ENCODE measurements around the gene ADAM8. TPM values are rescaled to one million over a fixed set of nuclear protein-coding genes. Genes with fewer than 3 reads are reported as not detected.
"Not testable (repeated sequence)": the region's sequence is repeated elsewhere in the genome, so short reads cannot be mapped to it uniquely, and the experiment has no call there.

ADAM8 gene
- polyA plus RNA-seq, 1 experiment = 0.77 TPM

- DNase-seq (ENCODE audit: low read depth) = no peak
- POLR2A ChIA-PET = no interaction called here
- Histone ChIP-seq H3K4me3 (ENCODE audit: low read depth, low read length) (no peak overlapping the region), H3K36me3 (ENCODE audit: control insufficient read depth, insufficient read depth, low read length) (no peaks in the 10 kb centered on the region; the same call in 1 of the 2 replicates), H3K27me3 (ENCODE audit: control insufficient read depth, insufficient read depth, low read length) (no peaks in the 10 kb centered on the region)
- CTCF ChIA-PET = no interaction called here
- no peak for TF ChIP-seq CTCF (IDR thresholded peaks at IDR 0.05; ENCODE audit: insufficient read depth, low read depth, low read length)
Observed at GRCh38 chr10:133268532-133268931, 8.1 kb downstream of the ADAM8 start.

- H3K27me3 ChIP-seq (ENCODE audit: control insufficient read depth, insufficient read depth, low read length) = no peaks in the 10 kb centered on the region
- no peak for DNase-seq (ENCODE audit: low read depth)
- no peaks in the 10 kb centered on the region; the same call in 1 of the 2 replicates for H3K36me3 ChIP-seq (ENCODE audit: control insufficient read depth, insufficient read depth, low read length)
- no peak for TF ChIP-seq CTCF (IDR thresholded peaks at IDR 0.05; ENCODE audit: insufficient read depth, low read depth, low read length)
- CTCF ChIA-PET = no interaction called here
- POLR2A ChIA-PET = no interaction called here
- H3K4me3 ChIP-seq (ENCODE audit: low read depth, low read length) = no peak overlapping the region
Observed at GRCh38 chr10:133267829-133268228, 8.8 kb downstream of the ADAM8 start.

DNA sequence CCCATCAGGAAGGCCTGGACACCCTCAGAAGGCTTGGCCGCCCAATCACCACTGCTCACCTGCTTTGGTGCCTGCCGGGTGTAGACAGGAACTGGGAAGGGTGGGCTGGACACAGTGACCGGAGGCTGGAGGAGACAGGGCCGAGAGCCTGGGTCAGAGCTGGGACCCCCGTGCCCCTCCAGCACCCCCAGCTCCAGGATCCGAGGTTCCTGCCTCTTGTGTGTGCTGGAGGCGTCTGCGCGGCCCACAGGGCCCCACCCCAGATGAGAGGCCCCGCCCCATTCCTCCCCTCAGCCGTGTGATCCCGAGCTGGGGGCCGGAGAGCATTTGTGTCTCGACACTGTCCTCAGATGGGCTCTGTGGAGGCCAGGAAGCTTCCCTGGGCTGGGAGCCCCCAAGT is 9.4 kb downstream of the ADAM8 start:
- CTCF ChIA-PET = no interaction called here

DNA sequence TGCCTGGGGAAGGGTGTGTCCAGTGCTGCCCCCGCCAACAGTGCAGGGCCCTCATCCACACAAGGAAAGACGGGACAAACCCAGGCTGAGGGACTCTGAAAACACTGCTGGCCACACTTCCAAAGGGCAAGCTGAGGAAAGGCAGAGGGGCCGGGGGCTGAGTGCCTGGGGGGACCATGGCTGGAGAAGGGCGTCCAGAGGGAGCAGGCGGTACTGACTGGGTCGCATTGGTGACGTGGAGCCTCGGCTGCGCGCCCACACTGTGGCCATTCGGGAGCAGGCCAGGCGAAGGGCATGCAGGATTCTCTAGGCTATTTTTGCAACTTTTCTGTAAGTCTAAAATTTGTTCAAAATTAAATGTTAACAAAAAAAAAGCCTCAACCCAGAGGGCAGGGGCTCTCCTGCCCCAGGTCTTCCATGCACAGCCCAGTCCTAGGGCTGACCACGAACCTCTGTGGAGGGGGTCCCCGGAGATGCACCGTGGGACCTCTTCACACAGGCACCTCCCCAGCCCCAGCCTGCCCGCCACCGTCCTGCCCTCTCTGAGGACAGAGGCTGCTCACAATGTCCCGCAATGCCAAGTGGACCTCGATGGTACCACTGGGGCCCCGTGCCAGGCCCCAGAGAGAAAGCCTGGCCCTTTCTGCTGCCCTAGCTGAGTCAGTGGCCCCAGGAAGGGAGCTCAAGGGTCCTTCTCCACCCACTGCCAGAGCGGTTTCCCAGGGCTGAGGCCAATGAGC is 10.4 kb downstream of the ADAM8 start:
- no peaks in the 10 kb centered on the region for H3K27me3 ChIP-seq (ENCODE audit: control insufficient read depth, insufficient read depth, low read length)
- H3K36me3 ChIP-seq (ENCODE audit: control insufficient read depth, insufficient read depth, low read length) = no peaks in the 10 kb centered on the region; the same call in 1 of the 2 replicates
- no peak for DNase-seq (ENCODE audit: low read depth)
- CTCF ChIA-PET = no interaction called here
- no peak for TF ChIP-seq CTCF (IDR thresholded peaks at IDR 0.05; ENCODE audit: insufficient read depth, low read depth, low read length)
- no peak overlapping the region for H3K4me3 ChIP-seq (ENCODE audit: low read depth, low read length)
- POLR2A ChIA-PET = no interaction called here

More for the DNA sequence above, 9.4 kb downstream of the ADAM8 start:
- no peaks in the 10 kb centered on the region; the same call in 1 of the 2 replicates for H3K36me3 ChIP-seq (ENCODE audit: control insufficient read depth, insufficient read depth, low read length)
- no peaks in the 10 kb centered on the region for H3K27me3 ChIP-seq (ENCODE audit: control insufficient read depth, insufficient read depth, low read length)
- DNase-seq (ENCODE audit: low read depth) = no peak
- H3K4me3 ChIP-seq (ENCODE audit: low read depth, low read length) = no peak overlapping the region
- POLR2A ChIA-PET = no interaction called here
- TF ChIP-seq CTCF (IDR thresholded peaks at IDR 0.05; ENCODE audit: insufficient read depth, low read depth, low read length) = no peak

GRCh38 chr10:133265052-133265451 is 11.6 kb downstream of the ADAM8 start:
- H3K27me3 ChIP-seq (ENCODE audit: control insufficient read depth, insufficient read depth, low read length); H3K4me3 ChIP-seq (ENCODE audit: low read depth, low read length); CTCF ChIA-PET; DNase-seq (ENCODE audit: low read depth); H3K36me3 ChIP-seq (ENCODE audit: control insufficient read depth, insufficient read depth, low read length); POLR2A ChIA-PET: not testable (repeated sequence)

DNA sequence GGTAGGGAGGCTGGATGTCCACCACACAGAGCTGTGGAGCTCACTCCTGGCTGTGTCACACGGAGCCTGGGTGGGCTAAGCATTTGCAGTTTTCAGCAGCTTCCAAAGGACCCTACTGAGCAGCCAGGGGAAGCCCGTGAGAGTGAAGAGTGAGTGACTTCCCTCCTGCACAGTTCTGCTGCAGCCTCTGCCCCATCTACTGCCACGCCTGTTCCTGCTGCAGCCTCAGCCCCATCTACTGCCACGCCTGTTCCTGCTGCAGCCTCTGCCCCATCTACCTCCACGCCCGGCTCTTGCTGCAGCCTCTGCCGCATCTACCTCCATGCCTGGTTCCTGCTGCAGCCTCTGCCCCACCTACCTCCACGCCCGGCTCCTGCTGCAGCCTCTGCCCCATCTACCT is 12.2 kb downstream of the ADAM8 start:
- ChIA-PET CTCF (no interaction called here), POLR2A (no interaction called here)

More for the DNA sequence above, 12.2 kb downstream of the ADAM8 start:
- no peaks in the 10 kb centered on the region for H3K36me3 ChIP-seq (ENCODE audit: control insufficient read depth, insufficient read depth, low read length)
- H3K27me3 ChIP-seq (ENCODE audit: control insufficient read depth, insufficient read depth, low read length) = no peaks in the 10 kb centered on the region
- no peak overlapping the region for H3K4me3 ChIP-seq (ENCODE audit: low read depth, low read length)
- no peak for DNase-seq (ENCODE audit: low read depth)
- no peak for TF ChIP-seq CTCF (IDR thresholded peaks at IDR 0.05; ENCODE audit: insufficient read depth, low read depth, low read length)
